Measurements from ENCODE around the gene ZBP1.
A peak's percentile ranks its signal among the peaks of the same experiment; 100 is the strongest.

Gene ZBP1

GRCh38 chr20:57596998-57597939 lies 23.0 kb downstream of the ZBP1 start:
- DNase-seq (ENCODE audit: insufficient read length, low spot score) (peak; percentile 71), FAIRE-seq (no peak)
- TF ChIP-seq POLR2A (IDR thresholded peaks at IDR 0.05; ENCODE audit: low read depth, low read length), result no peak

- TF ChIP-seq POLR2A (IDR thresholded peaks at IDR 0.05; ENCODE audit: low read depth, low read length), result no peak
- no peak for FAIRE-seq
- DNase-seq (ENCODE audit: insufficient read length, low spot score), result no peak
Observed at GRCh38 chr20:57596358-57596757, 23.9 kb downstream of the ZBP1 start.

GRCh38 chr20:57595041-57596030 lies 24.9 kb downstream of the ZBP1 start:
- DNase-seq (ENCODE audit: insufficient read length, low spot score) (no peak), FAIRE-seq (no peak)
- TF ChIP-seq POLR2A (IDR thresholded peaks at IDR 0.05; ENCODE audit: low read depth, low read length), result no peak

DNA sequence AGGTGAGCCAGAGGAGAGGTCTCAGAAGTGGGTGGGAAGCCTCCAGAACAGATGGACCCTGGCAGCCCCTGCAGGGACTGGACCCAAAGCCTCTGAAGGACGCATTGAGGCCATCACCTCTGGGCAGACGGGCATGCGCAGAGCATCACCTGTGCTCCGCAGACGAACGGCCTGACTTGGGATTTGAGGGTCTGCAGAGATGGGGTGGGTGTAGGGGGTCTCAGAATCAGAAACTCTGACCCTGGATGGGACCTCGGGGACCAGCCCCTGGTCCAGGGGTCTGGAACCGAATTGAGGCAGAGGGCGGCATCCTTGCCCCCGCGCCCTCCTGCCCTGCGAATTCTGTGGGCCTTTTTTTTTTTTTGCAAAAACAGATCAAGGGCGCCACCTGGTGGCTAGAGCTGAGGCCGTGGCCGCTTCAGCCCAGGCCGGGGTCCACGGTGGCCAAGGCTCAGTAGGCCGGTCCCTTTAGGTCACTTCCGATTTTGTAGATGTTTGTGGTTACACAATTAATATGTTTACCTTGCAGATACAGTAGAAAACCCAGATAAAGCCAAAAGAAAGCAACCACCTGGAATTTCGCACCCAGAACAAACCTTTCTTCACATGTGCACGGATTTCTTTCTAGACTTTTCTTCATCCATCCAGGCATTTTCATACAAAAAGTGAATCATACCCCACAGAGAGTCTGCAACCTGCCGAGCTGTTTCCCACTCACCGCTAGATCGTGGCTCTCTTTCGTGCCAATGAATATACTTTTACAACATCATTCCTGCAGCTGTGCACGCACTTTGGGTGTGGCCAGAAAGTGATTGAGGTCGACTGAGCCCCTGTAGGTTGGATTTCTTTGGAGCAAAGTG lies 25.9 kb downstream of the ZBP1 start:
- TF ChIP-seq POLR2A (IDR thresholded peaks at IDR 0.05; ENCODE audit: low read depth, low read length), result no peak
- DNase-seq (ENCODE audit: insufficient read length, low spot score) (peak; percentile 69), FAIRE-seq (no peak)

DNA sequence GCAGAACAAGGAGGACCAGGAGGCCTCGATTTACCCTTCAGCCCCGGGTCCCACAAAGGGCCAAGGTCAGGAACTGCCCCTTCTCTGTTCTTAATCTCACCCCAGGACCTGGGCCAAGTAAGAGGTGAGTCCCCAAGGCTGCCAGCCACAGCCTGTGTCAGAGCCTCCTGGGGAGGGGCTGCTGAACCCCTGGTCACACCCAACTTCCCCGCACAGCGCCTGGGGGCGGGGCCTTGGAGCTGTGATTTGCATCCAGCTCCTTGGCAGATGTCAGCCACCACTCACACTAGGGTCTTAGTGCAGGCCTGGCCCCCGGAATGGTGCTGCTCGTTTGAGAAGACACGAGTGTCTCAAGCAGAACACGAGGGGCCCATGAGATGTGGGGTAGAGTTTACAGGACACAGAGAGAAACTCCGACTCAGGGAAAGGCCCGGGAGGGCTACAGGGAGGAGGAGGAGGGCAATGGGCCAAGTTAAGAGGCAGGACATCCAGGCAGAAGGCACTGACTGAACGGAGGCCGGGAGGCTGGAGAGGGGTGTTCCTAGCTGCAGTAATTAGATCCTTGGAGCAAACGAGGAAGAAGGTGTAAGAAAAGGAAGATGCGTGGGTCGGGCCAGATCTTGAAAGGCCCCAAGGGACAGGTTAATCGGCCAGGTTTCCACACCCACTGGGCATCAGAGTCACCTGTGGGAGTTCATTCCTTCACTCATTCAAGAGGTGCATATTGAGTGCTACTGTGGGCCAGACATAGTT lies 26.9 kb downstream of the ZBP1 start:
- DNase-seq (ENCODE audit: insufficient read length, low spot score), result no peak
- no peak for FAIRE-seq
- TF ChIP-seq POLR2A (IDR thresholded peaks at IDR 0.05; ENCODE audit: low read depth, low read length), result no peak

- DNase-seq (ENCODE audit: insufficient read length, low spot score), result no peak
- TF ChIP-seq POLR2A (IDR thresholded peaks at IDR 0.05; ENCODE audit: low read depth, low read length), result no peak
- no peak for FAIRE-seq
Observed at GRCh38 chr20:57592263-57593092, 27.7 kb downstream of the ZBP1 start.

GRCh38 chr20:57591289-57592229 lies 28.7 kb downstream of the ZBP1 start:
- no peak for DNase-seq (ENCODE audit: insufficient read length, low spot score)
- FAIRE-seq, result no peak
- TF ChIP-seq POLR2A (IDR thresholded peaks at IDR 0.05; ENCODE audit: low read depth, low read length), result no peak

DNA sequence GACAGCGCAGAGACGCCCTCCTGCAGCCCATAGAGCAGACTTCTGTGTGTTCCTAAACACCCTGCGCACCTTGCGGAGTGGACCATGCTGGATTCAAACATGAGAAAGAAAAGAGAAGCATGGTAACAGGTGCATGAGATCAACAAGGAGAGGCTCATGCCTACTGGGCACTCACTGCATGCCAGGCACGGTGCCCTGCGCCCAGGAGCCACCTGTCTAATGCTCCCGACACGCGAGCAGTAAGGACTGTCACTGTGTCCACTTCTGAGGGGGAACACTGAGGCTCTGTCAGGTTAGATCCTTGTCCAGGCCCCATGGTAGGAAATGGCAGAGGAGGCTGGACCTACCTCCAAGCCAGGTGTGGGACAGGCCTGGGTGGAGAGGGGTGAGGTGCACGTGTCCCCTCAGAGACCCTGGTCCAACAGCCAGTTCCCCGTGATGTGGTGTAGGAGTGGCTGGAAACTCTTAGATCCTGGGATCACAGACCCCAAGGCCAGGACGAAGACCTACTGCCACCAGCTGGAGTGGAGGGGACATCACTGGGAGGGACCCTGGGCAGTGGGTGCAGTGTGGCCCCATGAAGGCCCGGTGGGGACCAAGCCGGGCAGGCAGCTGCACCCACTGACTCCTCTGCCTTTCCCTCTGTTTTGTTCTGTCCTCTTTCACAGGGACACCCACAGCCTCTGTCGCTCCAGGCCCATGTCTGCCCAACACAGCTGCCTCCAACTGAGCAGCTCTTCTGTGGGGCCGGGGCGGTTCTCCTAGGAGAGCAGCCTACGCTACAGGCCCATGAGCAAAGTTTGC lies 29.5 kb downstream of the ZBP1 start:
- TF ChIP-seq POLR2A (IDR thresholded peaks at IDR 0.05; ENCODE audit: low read depth, low read length), result no peak
- no peak for FAIRE-seq

DNA sequence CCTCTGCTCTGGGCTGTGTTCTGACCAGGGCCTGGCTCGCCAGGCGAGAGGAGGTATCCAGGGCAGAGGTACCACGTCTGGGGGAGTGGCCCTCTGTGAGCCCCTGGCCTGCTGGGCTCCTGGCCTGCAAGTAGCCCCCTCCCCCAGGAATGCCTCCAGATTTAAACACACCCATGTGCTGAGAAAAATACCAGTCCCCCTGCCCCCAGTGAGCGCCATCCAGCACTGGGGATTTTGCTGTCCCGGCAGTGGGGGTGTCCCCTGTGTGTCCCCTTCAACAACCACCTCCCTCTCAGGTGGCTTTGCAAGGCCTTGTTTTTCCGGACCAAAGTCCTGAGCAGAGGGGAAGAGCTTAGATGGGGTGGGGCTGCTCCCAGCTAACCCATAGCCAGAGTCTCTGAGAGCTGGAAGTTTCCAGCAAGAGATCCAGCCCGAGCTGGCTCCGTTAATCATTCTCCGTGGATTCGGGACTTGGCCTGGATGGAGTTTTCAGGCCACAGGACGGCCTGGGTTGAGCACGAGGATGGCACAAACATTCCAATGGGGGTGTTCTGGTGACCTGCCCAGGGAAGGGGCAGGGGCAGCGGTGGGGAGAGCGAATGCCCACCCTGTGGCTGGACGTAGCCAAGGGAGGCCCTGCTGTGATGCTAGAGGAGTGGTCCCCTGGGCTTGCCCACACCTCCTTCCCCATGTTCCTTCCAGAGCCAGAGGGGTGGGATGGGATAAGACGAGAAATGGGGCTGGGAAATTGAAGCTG lies 30.3 kb downstream of the ZBP1 start:
- TF ChIP-seq POLR2A (IDR thresholded peaks at IDR 0.05; ENCODE audit: low read depth, low read length), result no peak
- DNase-seq (ENCODE audit: insufficient read length, low spot score) (no peak), FAIRE-seq (no peak)

More for the DNA sequence above, 29.5 kb downstream of the ZBP1 start:
- no peak for DNase-seq (ENCODE audit: insufficient read length, low spot score)

Data from H54 (cell line).